ENCODE measurements around the gene TIMM22. TPM values are rescaled to one million over a fixed set of nuclear protein-coding genes. Genes with fewer than 3 reads are reported as not detected.

TIMM22 gene
- total and polyA plus RNA-seq, 2 donors (not counting 3 experiments of a cell fraction or from before 2014, with no cell fraction given) = 19.0 to 19.6 TPM

GRCh38 chr17:975371-975915 is 21.5 kb upstream of the TIMM22 start:
- H3K36me3 ChIP-seq (ENCODE audit: control insufficient read depth in 2 of 2, extremely low read depth in 1 of 2, insufficient read depth in 2 of 2, low read length in 2 of 2) = no peaks in the 10 kb centered on the region
- no peak overlapping the region for H3K4me3 ChIP-seq (replicated peaks in 1 of 3; ENCODE audit: insufficient read depth in 1 of 3, low read depth in 1 of 3, low read length in 3 of 3)
- H3K27me3 ChIP-seq (ENCODE audit: control insufficient read depth in 2 of 2, insufficient read depth in 2 of 2, low read length in 2 of 2) = no peaks in the 10 kb centered on the region
- no peak overlapping the region for H3K9ac ChIP-seq (replicated peaks; ENCODE audit: extremely low read depth, insufficient read depth, low read length)
- H3K27ac ChIP-seq (ENCODE audit: insufficient read depth, low read depth, low read length) = no peak overlapping the region
- DNase-seq (ENCODE audit: low read depth, low spot score) (no peak), FAIRE-seq (no peak)
- ChIA-PET CTCF (interaction anchor here (7.8 kb wide), 1 partner anchor 97 kb away, joined by 224 read pairs; no protein-coding TSS in a partner anchor), POLR2A (no interaction called here)
- TF ChIP-seq CTCF (IDR thresholded peaks at IDR 0.05; ENCODE audit: extremely low read depth in 1 of 2, insufficient read depth in 1 of 2, low read depth in 1 of 2, low read length in 2 of 2) (no peak), MYC (IDR thresholded peaks at IDR 0.05; ENCODE audit: low read depth, low read length) (no peak), FOS (IDR thresholded peaks at IDR 0.05; ENCODE audit: borderline replicate concordance, insufficient read depth, low read length) (no peak), EZH2 (IDR thresholded peaks at IDR 0.05; ENCODE audit: borderline replicate concordance, low read depth, low read length, severe bottlenecking) (no peak), POLR2AphosphoS5 (IDR thresholded peaks at IDR 0.05; ENCODE audit: insufficient read depth, low read depth, low read length) (no peak), GATA2 (IDR thresholded peaks at IDR 0.05; ENCODE audit: insufficient read depth, insufficient read length, low read depth, low read length) (no peak), POLR2A (IDR thresholded peaks at IDR 0.05; ENCODE audit: low read depth, low read length) (no peak), MAX (IDR thresholded peaks at IDR 0.05; ENCODE audit: insufficient read depth, insufficient read length) (no peak), JUN (IDR thresholded peaks at IDR 0.05; ENCODE audit: borderline replicate concordance, insufficient read depth, insufficient read length, low read depth) (no peak)
- no TSS peak for BruUV-seq (replicated peaks)
- peaks cover 22% of the 10 kb centered on the region for H3K79me2 ChIP-seq (ENCODE audit: control insufficient read depth, insufficient read depth, low read length)
- intact Hi-C loops (cut with micrococcal nuclease) (loop anchor here (5.0 kb wide), 2 partner anchors 43 to 73 kb away; no protein-coding TSS in a partner anchor), dilution Hi-C loops (cut with MboI; ENCODE audit: extremely low pct_ligation_motif_present, low sequenced_read_pairs) (loop anchor here (25.0 kb wide), 1 partner anchor 188 kb away; the partner anchor contains the start of genes GLOD4 and MRM3)
- peaks cover 19% of the 10 kb centered on the region for H3K4me1 ChIP-seq (ENCODE audit: control insufficient read depth, extremely low read depth, insufficient read depth, low read length)
- H2AFZ ChIP-seq (ENCODE audit: low read depth, low read length) = no peak overlapping the region
- H4K20me1 ChIP-seq (replicated peaks; ENCODE audit: control insufficient read depth, extremely low read depth, insufficient read depth, low read length) = no peaks in the 10 kb centered on the region
- H3K9me1 ChIP-seq (replicated peaks; ENCODE audit: control insufficient read depth, extremely low read depth, insufficient read depth, low read length) = no peaks in the 10 kb centered on the region
- H3K4me2 ChIP-seq (ENCODE audit: insufficient read depth, low read length) = no peak overlapping the region
- no peaks in the 10 kb centered on the region for H3K9me3 ChIP-seq (replicated peaks; ENCODE audit: control insufficient read depth, insufficient read depth, low read length)
